ENCODE measurements around the gene IL21.
"Not testable (repeated sequence)": the region's sequence is repeated elsewhere in the genome, so short reads cannot be mapped to it uniquely, and the experiment has no call there.

- not testable (repeated sequence) for TF ChIP-seq CTCF (IDR thresholded peaks at IDR 0.05); ELF1 (IDR thresholded peaks at IDR 0.05); YY1 (IDR thresholded peaks at IDR 0.05; ENCODE audit: low read depth); EZH2phosphoT487 (IDR thresholded peaks at IDR 0.05; ENCODE audit: borderline replicate concordance, low read depth); MAX (IDR thresholded peaks at IDR 0.05; ENCODE audit: low read depth); USF1 (IDR thresholded peaks at IDR 0.05; ENCODE audit: borderline replicate concordance, low read depth); FOXM1 (IDR thresholded peaks at IDR 0.05; ENCODE audit: low read depth); POLR2AphosphoS5 (IDR thresholded peaks at IDR 0.05; ENCODE audit: low read depth, low read length); REST (IDR thresholded peaks at IDR 0.05; ENCODE audit: low read depth, low read length)
Observed at GRCh38 chr4:122574347-122574746, 46.5 kb downstream of the IL21 start.
